DND-41 (cell line): ENCODE results near the gene WNK3.

ENCODE experiments used
- ATAC-seq: fragments of 200-7000 bp; cut with Tn5 transposase; 3 replicates; pipeline ENCODE4 v1.9.1; 2021; ENCODE audit warnings: low read depth; ENCODE audit not compliant: insufficient read depth
- DNase-seq: peaks from one replicate; pipeline ENCODE4 v3.0.0-alpha.2; 2020
- H2AFZ ChIP-seq: 2 replicates; pipeline ENCODE4 v1.6.0; 2012; ENCODE audit warnings: low read depth, low read length
- H3K27ac ChIP-seq: 2 replicates; pipeline ENCODE4 v1.5.1; 2012; ENCODE audit warnings: low read length, inconsistent platforms
- H3K27me3 ChIP-seq: fragments of 200-600 bp; sonication (generic); 2 replicates; pipeline ENCODE4 v1.6.0; 2012; ENCODE audit warnings: low read length, mild to moderate bottlenecking, inconsistent platforms; ENCODE audit not compliant: insufficient read depth, poor library complexity
- H3K36me3 ChIP-seq: 2 replicates; pipeline ENCODE4 v1.5.1; 2012; ENCODE audit warnings: low read length, inconsistent platforms; ENCODE audit not compliant: insufficient read depth
- H3K4me1 ChIP-seq: 2 replicates; pipeline ENCODE4 v1.5.1; 2012; ENCODE audit warnings: mild to moderate bottlenecking, low read length; ENCODE audit not compliant: insufficient read depth
- H3K4me2 ChIP-seq: 2 replicates; pipeline ENCODE4 v1.6.0; 2012; ENCODE audit warnings: mild to moderate bottlenecking, moderate library complexity, low read length, inconsistent platforms; ENCODE audit not compliant: insufficient read depth
- H3K4me3 ChIP-seq, 2 experiments: fragments of 200-600 bp in 1 of 2; shearing (Covaris generic) in 1 of 2; 2 replicates each; pipeline ENCODE4 v1.5.1; 2012 to 2016; ENCODE audit warnings: inconsistent platforms in 2 of 2, low read length in 2 of 2, mild to moderate bottlenecking in 2 of 2, low read depth in 1 of 2, moderate library complexity in 1 of 2
- H3K79me2 ChIP-seq: 2 replicates; pipeline ENCODE4 v1.6.0; 2012; ENCODE audit warnings: low read length, inconsistent platforms; ENCODE audit not compliant: insufficient read depth
- H3K9ac ChIP-seq: 2 replicates; pipeline ENCODE4 v1.6.0; 2012; ENCODE audit warnings: low read depth, mild to moderate bottlenecking, inconsistent platforms, low read length, moderate library complexity
- H3K9me3 ChIP-seq: 2 replicates; pipeline ENCODE4 v1.5.1; 2012; ENCODE audit warnings: low read length, moderate library complexity, mild to moderate bottlenecking, inconsistent platforms; ENCODE audit not compliant: insufficient read depth, severe bottlenecking
- H4K20me1 ChIP-seq: 2 replicates; pipeline ENCODE4 v1.6.0; 2012; ENCODE audit warnings: low read length; ENCODE audit not compliant: insufficient read depth
- EZH2 ChIP-seq: IDR thresholded peaks from 3 replicates; pipeline ENCODE4 v1.6.1; 2012; ENCODE audit warnings: borderline replicate concordance, low read depth, mild to moderate bottlenecking, moderate library complexity, low read length, inconsistent platforms; ENCODE audit not compliant: severe bottlenecking
- TF ChIP-seq, protein P1 (sequence below): IDR thresholded peaks from 2 replicates; pipeline ENCODE4 v1.5.1; 2012; ENCODE audit warnings: borderline replicate concordance, low read length, moderate library complexity, mild to moderate bottlenecking; ENCODE audit not compliant: poor library complexity, severe bottlenecking; ENCODE audit errors: extremely low read depth

The WNK3 gene

DNA sequence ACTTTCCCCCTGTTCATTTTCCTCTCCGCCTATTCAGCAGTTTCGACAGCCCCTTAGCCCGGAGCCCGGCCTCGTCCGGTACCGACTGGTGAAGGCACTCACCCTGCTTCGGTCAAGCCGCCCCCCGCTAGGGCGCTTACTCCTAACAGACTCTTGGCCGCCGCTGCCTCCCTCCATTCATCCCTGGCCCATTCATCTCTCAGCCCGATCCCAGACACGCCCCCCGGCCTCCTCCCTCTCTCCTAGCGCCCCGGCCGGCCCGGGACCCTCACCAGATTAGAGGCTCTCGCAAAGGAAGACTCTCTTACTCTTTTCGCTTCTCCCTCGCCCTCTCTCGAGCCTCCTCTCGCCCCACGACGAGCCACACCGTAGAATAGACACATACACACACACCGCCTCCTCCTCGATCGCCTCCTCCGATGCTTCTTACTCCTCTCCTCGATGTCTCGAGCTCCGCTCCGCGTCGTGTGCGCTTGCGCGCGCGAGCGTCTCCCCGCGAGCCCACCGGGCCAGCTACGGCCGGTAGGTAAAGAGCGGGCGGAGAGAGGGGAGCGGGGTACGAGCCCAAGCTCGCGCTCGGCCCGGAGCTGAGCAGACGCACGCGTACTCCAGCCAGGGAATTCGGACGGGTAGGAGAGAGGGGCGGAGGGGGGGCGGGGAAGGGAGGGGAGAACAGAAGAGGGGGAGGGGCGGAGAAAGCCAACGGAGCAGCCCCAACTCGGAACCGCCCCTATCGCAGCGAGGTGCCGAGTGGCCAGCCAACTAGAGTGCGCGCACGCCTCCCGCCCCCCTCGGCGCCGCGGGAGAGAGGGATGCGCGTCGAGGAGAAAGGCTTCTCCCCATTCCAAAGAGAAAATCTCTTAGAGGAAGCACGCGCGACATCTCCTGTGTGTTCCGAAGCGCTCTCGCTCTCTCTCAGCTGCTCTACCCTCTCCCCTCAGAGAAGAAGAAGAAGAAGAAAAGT, at the start of gene WNK3:
Gene WNK3, minus strand, starts transcription at position 633 of the 964 bp plus-strand sequence.
- H3K36me3 ChIP-seq = no peaks in the 10 kb centered on the region
- no peaks in the 10 kb centered on the region for H3K4me1 ChIP-seq
- no peak for ATAC-seq
- H3K4me2 ChIP-seq = no peak within 1 kb of the TSS
- H2AFZ ChIP-seq = no peak within 1 kb of the TSS
- DNase-seq = no peak
- H3K9ac ChIP-seq = no peak within 1 kb of the TSS
- H3K79me2 ChIP-seq = no peaks in the 10 kb centered on the region
- H3K9me3 ChIP-seq = no peaks in the 10 kb centered on the region
- H3K27ac ChIP-seq = no peak within 1 kb of the TSS
- no peaks in the 10 kb centered on the region for H4K20me1 ChIP-seq
- no peak within 1 kb of the TSS for H3K4me3 ChIP-seq
- H3K27me3 ChIP-seq = no peaks in the 10 kb centered on the region
- no peak for TF ChIP-seq EZH2
- TF ChIP-seq, protein P1, sequence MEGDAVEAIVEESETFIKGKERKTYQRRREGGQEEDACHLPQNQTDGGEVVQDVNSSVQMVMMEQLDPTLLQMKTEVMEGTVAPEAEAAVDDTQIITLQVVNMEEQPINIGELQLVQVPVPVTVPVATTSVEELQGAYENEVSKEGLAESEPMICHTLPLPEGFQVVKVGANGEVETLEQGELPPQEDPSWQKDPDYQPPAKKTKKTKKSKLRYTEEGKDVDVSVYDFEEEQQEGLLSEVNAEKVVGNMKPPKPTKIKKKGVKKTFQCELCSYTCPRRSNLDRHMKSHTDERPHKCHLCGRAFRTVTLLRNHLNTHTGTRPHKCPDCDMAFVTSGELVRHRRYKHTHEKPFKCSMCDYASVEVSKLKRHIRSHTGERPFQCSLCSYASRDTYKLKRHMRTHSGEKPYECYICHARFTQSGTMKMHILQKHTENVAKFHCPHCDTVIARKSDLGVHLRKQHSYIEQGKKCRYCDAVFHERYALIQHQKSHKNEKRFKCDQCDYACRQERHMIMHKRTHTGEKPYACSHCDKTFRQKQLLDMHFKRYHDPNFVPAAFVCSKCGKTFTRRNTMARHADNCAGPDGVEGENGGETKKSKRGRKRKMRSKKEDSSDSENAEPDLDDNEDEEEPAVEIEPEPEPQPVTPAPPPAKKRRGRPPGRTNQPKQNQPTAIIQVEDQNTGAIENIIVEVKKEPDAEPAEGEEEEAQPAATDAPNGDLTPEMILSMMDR = no peak

DNA sequence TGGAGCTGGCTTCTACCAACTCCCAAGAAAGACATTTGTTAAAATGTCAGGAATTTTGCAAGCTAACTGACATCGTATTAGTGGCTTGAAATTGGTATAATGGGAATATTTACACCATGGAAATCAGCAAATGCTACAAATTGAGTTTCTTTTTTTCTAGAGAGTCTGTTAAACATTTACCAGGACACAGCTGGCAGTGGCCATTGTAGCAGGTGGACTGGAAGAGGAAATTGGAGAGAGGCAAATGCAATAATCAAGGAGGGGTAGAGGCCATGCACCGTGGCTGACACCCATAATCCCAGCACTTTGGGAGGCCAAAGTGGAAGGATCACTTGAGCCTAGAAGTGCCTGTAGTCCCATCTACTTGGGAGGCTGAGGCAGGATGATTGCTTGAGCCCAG, 49.4 kb upstream of the WNK3 start:
- Histone ChIP-seq H3K36me3 (no peaks in the 10 kb centered on the region), H3K4me3 (no peak overlapping the region), H3K9me3 (no peaks in the 10 kb centered on the region), H3K27me3 (no peaks in the 10 kb centered on the region), H3K4me2 (no peak overlapping the region), H2AFZ (no peak overlapping the region), H4K20me1 (no peaks in the 10 kb centered on the region; the same call in 1 of the 2 replicates), H3K9ac (no peak overlapping the region), H3K27ac (no peak overlapping the region), H3K79me2 (no peaks in the 10 kb centered on the region), H3K4me1 (peaks cover 6% of the 10 kb centered on the region; the same call in 1 of the 2 replicates)
- ATAC-seq (no peak), DNase-seq (no peak)
- TF ChIP-seq, protein P1 = no peak
- TF ChIP-seq EZH2 = no peak

DNA sequence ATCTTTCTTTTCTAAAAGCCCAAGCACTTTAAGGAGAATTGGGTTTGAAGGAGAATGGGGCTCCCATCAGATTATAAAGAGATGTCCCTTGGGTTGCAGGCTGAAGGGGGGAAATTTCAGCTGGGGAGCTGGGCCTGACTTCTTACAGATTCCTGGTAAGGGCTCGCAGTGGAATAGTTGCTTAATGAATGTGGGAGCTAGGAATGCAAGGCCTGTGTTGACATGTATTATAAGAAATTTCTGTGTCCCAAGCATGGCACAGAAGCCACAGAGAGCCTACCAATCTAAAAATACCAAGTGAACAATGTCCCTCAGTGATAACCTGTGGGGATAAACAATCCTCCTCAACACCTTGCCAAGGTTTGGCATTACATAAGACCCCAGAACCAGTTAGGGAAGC, 39.3 kb upstream of the WNK3 start:
- DNase-seq (no peak), ATAC-seq (no peak)
- H3K9me3 ChIP-seq = no peaks in the 10 kb centered on the region
- H3K79me2 ChIP-seq = no peaks in the 10 kb centered on the region
- H4K20me1 ChIP-seq = no peaks in the 10 kb centered on the region
- H3K27me3 ChIP-seq = no peaks in the 10 kb centered on the region
- no peak overlapping the region for H3K27ac ChIP-seq
- H3K4me3 ChIP-seq = no peak overlapping the region
- no peaks in the 10 kb centered on the region for H3K4me1 ChIP-seq
- H3K4me2 ChIP-seq = no peak overlapping the region
- H3K9ac ChIP-seq = no peak overlapping the region
- TF ChIP-seq, protein P1 = no peak
- TF ChIP-seq EZH2 = no peak
- H3K36me3 ChIP-seq = no peaks in the 10 kb centered on the region
- no peak overlapping the region for H2AFZ ChIP-seq
